ENCODE measurements around the gene NLGN2.

- no peak for TF ChIP-seq EZH2 (IDR thresholded peaks at IDR 0.05; ENCODE audit: borderline replicate concordance, insufficient read depth, low read length, poor library complexity, severe bottlenecking)
- TF ChIP-seq CTCF (IDR thresholded peaks at IDR 0.05; ENCODE audit: poor library complexity, severe bottlenecking) = no peak
- TF ChIP-seq MXI1 (conservative IDR thresholded peaks at IDR 0.05; ENCODE audit: poor library complexity, severe bottlenecking) = no peak
- TF ChIP-seq REST (IDR thresholded peaks at IDR 0.05; ENCODE audit: borderline replicate concordance) = no peak
Measured at GRCh38 chr17:7391307-7391706, 16.3 kb upstream of the NLGN2 start.
